ENCODE data around the gene FGD5.
"Not testable (repeated sequence)": the region's sequence is repeated elsewhere in the genome, so short reads cannot be mapped to it uniquely, and the experiment has no call there.

Gene FGD5

DNA sequence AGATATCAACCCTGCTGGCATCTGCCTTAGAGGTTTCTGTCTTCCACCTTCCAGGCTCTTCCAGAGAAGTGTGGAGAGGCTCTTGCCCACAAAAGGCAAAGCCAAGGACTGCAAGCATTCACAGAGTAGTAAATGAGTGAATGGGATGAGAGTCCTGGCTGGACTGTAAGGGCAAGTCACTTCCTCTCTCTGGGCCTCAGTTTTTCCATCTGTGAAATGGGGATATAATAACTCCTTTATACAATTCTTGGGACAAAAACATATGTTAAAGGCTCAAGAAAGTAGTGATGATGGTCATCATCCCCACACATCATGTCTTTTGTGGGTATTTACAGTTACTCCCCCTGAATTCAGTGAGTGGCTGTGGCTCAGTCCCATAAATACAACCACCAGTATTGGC is 10.7 kb upstream of the FGD5 start:
- DNase-seq, result no peak

DNA sequence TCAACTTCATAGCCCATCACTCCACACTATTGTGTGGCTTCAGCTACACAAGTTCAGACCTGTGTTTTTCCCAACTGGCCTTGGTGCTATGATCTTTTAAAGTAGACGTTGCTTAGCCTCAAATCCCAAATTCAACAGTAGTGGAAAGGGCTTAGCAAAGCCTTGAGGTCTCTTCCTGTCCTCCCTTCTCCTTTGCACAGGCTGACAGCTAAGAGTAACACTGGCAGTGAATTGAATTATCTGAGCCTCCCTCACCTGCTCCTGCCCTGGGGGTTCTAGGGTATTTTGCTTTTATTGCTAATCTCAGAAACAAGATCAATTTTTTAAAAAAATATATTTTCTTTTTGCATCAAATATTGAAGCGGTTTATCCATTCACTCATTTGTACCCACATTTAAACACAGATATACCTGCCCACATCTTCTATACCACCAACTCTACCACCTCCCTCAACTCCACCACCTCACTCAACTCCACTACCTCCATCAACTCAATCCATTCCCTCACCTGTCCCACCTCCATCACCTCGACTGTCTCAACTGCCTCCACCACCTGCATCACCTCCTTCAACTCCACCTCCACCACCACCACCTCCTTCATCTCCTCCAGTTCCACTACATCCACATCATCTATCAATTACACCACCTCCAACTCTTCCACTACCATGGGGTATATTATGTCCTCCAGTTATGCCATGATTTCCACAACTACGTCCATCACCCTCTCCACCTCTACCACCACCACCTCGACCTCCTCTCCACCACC is 10.1 kb upstream of the FGD5 start:
- DNase-seq, result no peak

DNA sequence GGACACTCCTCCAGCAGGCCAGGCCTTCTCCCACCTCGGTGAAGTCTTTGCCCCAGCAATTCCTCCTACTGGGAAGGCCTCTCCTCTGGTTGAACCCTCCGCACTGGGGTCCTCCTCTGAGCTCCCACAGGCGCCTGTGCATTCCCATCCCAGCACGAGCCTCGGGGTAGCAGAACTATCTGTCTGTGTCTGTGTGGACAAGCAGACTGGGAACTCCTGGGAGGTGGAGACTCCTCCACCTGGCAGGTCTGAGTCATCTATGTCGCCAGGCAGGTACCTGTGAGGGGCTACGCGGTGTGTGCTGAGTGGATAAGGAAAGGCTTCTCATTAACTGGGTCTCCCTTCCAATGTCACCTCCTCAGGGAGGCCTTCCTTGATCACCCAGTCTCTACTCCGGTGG is 9.2 kb upstream of the FGD5 start:
- not testable (repeated sequence) for DNase-seq

DNA sequence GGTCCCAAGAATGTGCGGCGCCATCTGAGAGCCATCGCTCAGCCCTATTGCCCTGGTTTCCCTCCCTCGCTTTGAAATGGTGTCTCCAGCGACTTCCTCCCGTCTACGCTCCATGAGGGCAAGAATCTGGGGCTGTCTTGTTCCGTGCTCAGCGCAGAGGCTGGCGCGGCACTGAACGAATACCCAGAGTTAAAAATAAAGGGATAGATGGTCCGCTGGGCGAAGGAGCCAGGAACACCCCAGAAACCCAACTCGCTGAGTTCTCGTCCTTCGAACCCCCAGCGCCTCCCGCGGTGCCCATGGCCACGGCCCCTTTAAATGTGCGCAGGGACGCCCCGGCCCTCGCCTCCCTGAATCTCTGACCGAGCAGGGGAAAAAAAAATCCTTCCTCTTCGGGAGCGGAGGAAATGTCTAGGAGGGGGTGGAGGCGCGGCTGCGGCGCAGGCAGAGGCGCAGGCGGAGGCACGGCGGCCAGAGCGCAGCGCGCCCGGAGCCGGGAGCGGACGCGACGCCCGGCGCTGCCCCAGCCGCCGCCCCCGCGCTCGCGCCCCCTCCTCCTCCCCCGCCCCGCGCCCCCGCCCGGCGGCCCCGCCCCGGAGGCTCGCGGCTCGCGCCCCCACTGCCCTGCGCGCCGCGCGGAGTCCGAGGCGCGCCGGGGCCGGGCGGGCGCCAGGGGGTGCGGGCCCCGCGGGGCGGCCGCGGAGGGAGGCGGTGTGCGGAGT is 8.5 kb upstream of the FGD5 start:
- no peak for DNase-seq

DNA sequence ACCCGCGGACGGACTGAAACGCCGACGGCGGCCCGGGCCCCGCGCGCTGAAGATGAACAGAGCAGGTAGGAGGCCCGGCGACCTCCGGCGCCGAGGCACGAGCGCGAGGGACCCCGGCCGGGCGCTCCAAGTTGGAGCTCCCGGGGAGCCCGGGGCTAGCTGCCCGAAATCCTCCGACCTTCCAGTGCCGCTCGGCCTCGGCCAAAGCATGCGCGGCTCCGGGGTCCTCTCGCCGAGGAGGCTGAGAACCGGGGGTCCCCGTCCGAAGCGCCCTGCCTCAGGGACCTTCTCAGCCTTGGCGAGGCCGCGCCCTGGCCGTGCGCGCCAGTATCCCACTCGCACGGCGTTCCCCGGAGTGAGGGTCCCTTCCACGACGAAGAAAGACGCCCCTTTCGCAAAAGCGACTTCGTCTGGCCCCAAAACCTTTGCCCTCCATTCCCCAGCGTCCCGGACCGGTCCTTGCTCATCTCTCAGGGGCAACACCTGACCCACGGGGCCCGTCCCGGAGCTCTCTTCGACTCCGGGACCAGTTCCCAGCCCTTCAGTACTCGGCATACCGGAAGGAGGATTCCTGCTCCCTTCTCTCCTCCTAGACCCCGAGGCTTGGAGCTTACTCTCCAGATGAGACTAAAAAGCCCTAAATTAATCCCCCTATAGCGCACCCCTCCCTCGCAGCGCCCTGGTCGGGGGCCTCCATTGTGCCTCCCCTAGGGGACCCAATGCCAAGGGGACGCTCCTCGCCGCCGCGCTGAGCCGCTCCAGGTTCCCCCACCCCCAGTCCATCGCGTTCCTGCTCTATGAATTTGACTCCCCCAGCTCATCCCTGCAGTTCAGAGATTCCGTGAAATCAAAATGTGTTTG is 7.7 kb upstream of the FGD5 start:
- DNase-seq, result no peak

DNA sequence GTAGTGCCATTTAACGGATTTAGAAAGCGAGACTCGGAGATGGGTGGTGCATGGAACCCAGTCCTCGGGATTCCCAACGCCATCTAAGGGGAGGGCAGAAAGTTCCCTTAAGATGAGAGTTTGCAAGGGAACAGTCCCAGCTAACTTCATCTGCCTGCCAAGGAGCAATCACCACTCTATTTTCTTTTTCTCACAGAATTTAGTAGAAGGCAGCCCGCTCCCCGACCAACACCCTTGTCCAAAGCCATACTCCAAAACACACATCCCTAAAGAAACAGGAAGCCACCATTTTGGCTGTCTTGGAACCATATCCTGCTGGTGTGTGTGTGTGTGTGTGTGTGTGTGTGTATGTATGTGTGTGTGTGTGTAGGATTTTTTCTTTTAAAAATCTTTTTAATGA is 7.1 kb upstream of the FGD5 start:
- no peak for DNase-seq

DNA sequence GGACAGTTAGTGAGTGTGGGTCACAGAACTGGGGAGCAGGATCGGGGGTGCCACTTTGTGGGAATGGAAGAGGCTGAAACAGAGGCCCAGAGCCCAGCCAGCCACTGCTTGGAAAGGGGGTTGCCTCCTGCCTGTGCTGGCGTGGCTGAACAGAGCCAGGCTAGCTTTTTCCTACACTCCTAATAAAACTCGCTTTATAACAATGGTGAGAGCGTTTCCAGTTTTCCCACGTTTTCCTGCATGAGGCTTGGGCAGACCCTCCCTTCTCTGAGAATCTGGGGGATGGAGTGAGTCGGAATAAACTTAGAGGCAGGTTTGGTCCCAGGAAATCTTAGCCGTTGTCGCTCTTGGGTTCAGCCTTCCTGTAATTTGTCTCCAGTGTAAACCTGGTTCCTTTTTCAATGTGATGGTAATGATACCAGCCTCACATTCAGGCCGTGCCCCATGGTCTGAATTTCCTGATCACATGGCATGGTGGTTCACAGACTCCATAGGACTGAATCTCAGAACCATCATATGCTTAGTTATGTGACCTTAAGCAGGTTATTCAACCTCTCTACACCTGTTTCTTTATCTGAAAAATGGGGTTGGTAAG is 6.5 kb upstream of the FGD5 start:
- DNase-seq, result no peak

DNA sequence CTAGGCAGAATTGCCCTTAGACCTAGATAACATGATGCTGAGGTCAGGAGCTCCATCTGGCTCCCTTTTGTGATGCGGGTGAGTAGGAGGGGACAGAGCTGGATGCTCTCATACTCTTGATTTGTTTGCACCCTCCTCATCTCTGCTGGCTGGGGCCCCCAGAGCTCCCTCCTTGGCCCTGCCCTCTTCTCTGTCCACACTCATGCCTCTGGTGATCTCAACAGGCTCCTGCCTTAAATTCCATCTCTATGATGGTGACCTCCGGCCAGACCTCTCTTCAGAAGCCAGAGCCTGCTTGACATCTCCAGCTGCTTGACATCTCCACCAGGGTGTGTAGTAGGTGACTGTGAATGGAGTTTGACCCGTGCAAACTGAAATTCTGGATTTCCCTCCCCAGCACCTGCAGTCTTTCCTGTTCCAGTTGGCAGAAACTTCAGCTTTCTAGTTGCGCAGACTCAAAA is 4.3 kb upstream of the FGD5 start:
- DNase-seq, result no peak

DNA sequence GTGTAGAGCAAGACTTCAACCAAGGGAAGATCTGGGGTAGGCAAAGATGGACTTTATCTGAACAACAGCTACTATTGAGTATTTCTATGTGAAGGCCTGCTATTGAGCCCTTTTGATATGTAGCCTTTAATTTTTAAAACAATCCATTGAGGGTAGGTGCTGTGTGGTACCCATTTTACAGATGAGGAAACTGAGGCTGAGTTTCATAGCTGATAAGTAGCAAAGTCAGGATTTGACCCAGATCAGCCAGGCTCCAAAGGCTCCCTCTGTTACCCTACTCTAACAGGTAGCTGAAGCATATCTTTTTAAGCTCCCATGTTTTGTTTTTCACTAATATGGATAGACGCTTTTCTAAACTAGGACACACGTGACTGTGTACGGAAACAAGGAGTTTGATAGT is 2.4 kb upstream of the FGD5 start:
- DNase-seq, result no peak

DNA sequence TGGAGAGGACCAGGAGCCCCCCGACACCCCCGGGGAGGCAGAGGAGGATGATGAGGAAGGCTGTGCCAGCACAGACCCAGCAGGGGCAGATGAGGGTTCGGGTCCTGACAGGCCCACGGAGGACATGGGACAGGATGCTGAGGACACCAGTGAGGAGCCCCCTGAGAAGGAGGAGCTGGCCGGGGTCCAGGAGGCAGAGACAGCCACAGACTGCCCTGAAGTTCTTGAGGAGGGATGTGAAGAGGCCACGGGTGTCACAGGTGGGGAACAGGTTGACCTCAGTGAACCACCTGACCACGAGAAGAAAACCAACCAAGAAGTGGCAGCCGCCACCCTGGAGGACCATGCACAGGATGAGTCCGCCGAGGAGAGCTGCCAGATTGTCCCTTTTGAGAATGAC is 909 bp downstream of the FGD5 start:
- no peak for DNase-seq

DNA sequence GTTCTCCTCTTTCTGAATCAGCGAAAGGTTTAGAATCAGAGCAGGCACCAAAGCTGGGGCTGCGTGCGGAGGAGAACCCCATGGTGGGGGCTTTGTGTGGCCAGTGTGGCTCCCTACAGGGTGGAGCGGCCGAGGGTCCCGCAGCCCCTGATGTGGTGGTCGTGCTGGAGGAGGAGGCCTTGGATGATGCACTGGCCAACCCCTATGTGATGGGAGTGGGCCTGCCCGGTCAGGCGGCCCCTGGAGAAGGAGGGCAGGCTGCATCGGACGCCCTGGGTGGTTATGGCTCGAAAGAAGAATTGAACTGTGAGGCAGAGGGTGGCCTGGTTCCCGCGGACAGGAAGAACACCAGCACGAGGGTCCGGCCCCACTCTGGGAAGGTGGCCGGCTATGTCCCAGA is 1.4 kb downstream of the FGD5 start:
- DNase-seq, result no peak

DNA sequence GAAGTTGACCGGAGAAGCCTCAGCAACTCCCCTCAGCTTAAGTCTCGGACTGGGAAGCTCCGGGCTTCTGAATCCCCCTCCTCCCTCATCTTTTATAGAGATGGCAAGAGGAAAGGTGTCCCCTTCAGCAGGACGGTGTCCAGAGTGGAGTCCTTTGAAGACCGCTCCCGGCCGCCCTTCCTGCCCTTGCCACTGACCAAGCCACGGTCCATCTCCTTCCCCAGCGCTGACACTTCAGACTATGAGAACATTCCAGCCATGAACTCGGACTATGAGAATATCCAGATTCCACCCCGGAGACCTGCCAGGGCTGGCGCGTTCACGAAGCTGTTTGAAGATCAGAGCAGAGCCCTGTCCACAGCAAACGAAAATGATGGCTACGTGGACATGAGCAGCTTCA is 2.4 kb downstream of the FGD5 start:
- DNase-seq, result no peak

DNA sequence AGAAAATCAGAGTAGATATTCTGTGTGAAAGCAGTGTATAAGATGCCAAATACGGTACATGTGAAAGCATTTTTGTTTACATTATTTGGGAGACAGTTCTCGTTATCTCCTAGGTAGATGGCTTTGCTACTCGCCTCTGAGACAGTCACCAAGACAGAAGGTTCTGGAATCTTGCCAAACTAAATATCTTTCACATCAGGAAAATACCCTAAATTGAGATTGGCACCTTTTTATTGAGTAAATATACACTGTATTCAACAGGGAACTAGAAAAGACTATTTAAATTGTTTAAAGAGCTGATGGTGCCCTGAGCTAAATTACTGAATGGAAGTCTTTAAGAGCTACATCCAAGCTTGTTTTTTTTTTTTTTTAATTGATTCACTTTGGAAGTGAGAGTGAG is 3.4 kb downstream of the FGD5 start:
- no peak for DNase-seq

DNA sequence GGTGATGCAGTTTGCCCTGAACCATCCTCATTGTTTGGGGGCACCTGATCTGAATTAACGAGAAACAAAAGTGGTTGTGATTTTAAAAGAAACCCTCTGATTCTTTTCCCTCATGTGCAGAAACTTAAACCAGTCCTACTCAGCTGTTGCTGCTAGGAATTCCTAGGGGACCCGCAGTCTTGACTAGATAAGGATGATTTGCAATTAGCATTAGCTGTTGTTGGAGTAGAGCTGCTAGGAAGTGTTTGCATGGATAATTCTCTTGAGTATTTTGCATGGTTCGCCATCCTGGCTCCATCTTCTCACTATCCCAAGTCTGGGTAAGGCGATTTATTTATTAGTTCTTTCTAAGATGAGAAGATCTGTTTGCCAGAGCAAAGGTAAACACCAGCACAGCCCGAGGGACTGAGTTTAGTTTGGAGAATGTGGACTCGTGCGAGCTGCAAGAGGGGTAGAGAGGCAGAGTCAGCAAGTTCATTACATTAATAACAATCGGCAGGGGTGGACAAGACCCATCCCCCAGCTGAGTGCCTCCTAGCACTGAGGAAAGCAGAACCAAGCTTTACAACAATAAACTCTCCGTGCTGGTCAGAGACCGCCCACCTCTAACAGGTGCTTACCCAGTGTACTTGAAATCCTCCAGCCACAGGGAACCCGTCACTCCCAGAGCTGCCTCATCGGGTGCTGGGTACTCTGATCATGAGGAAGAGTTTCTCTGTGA is 4.1 kb downstream of the FGD5 start:
- no peak for DNase-seq

DNA sequence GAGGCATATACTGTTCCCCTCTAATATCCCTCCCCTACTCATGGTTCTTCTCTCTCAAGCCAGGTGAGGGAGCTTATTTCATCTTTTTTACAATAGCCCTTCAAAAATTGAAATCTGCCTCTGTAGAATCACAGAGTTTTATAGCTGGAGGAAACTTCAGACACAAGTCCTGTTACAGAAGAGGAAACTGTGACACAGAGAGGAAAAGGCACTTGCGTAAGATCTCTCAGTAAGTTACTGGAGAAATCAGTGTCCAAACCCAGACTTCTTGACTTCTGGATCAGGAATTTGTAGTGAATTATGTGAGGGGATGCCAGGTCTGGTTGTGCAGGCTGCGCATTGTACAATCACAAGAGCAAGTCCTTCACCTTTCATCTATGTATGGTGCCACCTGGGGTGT is 4.6 kb downstream of the FGD5 start:
- DNase-seq, result no peak

DNA sequence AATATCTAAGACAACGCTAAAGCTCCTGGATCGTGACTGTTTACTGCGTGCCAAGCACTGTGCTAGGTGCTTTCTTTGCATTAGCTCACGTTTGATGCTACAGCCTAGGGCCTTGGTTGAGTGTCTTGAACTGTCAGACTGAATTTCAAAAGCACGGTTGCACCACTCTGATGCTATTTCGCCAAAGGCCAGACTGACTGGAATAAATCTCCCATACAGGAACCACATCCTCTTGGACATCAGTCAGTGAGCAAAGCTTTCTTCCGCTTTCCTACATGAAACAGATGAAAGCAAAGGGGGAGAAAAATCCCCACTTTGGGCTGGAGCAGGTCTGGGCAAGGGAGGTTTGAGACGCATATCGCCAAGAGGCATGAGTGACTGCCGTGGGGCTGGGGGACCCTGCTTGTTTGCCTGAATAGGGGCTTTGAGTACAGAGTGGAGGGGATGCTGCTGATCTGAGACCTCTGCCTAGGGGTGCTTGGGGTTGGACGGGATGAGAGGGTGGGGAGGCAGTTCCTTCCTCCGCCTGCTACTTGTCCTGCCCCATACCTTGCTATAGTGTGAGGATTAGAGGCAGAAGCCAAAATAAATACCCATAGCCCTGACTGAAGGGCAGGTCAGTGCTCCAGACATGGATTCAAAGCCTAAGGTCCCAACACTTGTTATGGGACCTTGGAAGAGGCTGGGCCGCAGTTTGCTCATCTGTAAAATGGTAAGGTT is 5.3 kb downstream of the FGD5 start:
- no peak for DNase-seq

DNA sequence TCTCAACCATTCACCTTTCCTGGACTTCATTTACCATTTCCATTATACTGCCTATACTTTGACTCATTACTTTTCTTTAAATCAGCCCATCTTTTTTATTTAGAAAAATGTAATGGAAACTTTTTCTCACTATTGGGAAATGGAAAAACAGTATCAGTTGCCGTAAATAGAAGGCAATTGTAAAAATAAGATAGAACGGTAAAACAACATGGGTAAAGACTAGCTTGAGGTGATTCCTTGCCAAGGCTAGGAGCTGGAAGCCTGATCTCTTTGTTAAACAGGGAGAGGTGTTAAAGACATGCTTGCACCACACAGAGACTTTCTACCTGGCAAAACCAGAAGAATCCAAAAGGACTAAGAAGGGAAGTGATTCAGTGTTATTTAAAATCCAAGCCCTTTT is 5.9 kb downstream of the FGD5 start:
- DNase-seq, result no peak

DNA sequence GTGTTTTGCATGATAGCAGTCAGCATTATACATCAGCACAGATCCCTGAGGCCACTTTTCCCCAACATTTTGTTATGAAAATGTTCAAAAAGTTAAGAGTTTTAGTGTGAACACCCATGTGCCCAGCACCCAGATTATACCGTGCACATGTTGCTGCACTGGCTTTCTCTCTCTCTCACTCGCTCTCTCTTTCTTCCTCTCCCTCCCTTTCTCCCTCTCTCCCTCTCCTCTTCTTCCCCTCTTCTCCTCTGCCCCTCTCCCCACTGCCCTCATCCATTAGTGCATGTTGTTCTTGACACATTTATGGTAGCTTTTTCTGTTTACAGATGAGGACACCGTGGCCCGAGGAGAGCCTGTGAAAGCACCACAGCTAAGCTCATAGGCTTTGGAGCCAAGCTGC is 7.3 kb downstream of the FGD5 start:
- no peak for DNase-seq

DNA sequence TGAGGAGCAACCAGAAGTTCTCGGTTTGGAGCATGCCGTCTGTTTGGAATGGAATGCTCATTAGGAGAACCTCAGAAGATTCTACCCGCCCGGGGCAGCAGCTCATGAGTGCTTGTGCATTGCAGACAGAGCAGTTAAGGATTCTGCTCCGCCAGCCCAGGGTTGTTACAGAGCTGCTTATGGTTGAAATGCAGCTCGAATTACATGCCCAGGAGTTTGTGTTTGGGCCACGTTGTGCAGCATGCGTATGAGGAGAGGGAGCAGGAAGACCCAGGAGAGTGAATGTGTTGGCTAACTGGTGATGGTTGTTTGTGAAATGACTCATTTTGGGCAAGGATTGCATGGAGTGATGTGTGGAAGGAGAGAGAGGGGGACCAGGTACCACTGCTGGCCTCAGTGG is 9.0 kb downstream of the FGD5 start:
- no peak for DNase-seq

DNA sequence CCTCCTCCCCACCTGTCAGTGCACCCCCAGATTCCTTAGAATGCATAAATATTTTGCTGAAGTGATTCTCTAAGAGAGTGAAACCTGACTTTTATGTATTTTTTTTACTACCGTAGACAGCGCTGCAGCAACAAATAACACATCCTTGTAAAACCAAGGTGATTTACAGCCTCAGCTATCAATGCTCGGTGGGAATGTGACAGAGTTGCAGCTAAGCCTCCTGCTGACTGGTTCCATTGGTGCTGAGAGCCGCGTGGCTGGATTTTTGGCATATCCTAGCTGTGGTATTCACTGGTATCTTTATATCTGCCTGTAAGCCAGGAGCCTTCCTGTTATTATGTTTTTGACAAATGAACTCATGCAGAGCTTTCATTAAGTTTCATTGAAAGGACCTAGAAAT is 11.0 kb downstream of the FGD5 start:
- no peak for DNase-seq

DNA sequence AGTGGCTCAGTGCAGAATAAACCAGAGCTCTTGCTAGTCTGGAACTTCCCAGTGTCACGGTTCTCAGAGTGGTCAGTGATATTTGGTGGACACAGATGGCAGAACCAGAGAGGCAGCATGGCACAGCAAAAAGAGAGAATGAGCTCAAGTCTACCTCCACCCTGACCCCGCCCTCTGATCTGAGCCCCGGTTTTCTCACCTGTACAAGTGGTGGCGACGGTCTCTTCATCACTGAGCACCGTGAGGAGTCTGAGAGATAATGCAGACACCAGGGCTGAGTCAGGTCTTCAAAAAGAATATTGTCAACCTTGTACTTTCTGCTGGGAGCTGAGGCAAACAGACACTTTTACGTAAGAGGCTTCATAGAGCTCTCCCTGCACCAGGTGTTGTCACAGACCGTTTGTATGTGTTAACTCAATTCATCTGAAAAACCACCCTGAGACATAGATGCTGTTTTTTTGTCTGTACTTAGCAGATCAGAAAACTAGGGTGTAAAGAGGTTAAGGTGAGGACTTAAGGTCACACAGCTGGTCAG is 13.2 kb downstream of the FGD5 start:
- DNase-seq, result no peak
